PC-3 (cell line): ENCODE measurements around the gene GLB1L.

ENCODE experiments used
- EZH2 ChIP-seq: fragments of 300-600 bp; sonication (generic); IDR thresholded peaks from one replicate; pipeline ENCODE4 v1.6.1; 2017; ENCODE audit warnings: antibody characterized with exemption, mild to moderate bottlenecking, low read length; ENCODE audit not compliant: unreplicated experiment
- EZH2phosphoT487 ChIP-seq: fragments of 300-600 bp; sonication (generic); IDR thresholded peaks from 2 replicates; pipeline ENCODE4 v1.6.1; 2018; ENCODE audit warnings: mild to moderate bottlenecking, antibody characterized with exemption, low read length, borderline replicate concordance
- TF ChIP-seq, protein P1 (sequence below): fragments of 300-600 bp; sonication (generic); conservative IDR thresholded peaks from 2 replicates; pipeline ENCODE4 v1.5.1; 2017; ENCODE audit warnings: antibody characterized with exemption, low read depth, mild to moderate bottlenecking, low read length

DNA sequence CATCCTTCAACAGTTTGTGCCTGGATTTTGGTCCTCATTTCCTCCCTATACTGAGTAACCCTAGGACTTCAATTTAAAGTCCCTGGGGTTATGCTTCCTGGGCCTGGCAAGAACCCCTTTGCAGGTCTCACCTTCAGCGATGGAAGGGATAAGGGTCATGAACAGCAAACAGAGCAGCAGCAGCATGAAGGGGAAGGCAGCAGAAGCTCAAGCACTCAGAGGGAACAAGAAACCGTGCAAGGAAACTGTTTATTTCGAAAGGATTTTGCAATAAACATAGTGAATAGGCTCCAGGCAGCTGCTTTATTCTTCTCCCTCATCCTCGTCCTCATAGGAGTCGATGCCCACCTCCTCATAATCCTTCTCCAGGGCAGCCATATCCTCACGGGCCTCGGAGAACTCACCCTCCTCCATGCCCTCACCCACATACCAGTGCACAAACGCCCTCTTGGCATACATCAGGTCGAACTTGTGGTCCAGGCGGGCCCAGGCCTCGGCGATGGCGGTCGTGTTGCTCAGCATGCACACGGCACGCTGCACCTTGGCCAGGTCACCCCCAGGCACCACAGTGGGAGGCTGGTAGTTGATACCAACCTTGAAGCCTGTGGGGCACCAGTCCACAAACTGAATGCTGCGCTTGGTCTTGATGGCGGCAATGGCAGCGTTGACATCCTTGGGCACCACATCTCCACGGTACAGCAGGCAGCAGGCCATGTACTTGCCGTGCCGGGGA is 5.0 kb upstream of the GLB1L start:
- TF ChIP-seq EZH2: no peak
- TF ChIP-seq, protein P1, sequence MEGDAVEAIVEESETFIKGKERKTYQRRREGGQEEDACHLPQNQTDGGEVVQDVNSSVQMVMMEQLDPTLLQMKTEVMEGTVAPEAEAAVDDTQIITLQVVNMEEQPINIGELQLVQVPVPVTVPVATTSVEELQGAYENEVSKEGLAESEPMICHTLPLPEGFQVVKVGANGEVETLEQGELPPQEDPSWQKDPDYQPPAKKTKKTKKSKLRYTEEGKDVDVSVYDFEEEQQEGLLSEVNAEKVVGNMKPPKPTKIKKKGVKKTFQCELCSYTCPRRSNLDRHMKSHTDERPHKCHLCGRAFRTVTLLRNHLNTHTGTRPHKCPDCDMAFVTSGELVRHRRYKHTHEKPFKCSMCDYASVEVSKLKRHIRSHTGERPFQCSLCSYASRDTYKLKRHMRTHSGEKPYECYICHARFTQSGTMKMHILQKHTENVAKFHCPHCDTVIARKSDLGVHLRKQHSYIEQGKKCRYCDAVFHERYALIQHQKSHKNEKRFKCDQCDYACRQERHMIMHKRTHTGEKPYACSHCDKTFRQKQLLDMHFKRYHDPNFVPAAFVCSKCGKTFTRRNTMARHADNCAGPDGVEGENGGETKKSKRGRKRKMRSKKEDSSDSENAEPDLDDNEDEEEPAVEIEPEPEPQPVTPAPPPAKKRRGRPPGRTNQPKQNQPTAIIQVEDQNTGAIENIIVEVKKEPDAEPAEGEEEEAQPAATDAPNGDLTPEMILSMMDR: no peak
- no peak for TF ChIP-seq EZH2phosphoT487
